H9 (cell line): ENCODE data around the gene FAF1. TPM values are rescaled to one million over a fixed set of nuclear protein-coding genes. Genes with fewer than 3 reads are reported as not detected.

Experiments used
- DNase-seq: peaks from one replicate; pipeline ENCODE4 v3.0.0-alpha.2; 2017
- H2AFZ ChIP-seq: one replicate; pipeline ENCODE4 v1.6.1; 2013; ENCODE audit warnings: mild to moderate bottlenecking, low read length, control low read depth, moderate library complexity
- H2AK5ac ChIP-seq: 2 replicates; pipeline ENCODE4 v1.6.1; 2013; ENCODE audit warnings: low read length, control low read depth, mixed read lengths; ENCODE audit not compliant: insufficient read length
- H2BK120ac ChIP-seq: one replicate; pipeline ENCODE4 v1.6.1; 2013; ENCODE audit warnings: low read depth, mild to moderate bottlenecking, low read length, control low read depth, inconsistent platforms; ENCODE audit not compliant: poor library complexity, severe bottlenecking
- H2BK12ac ChIP-seq: 2 replicates; pipeline ENCODE4 v1.6.1; 2013; ENCODE audit warnings: low read length, control low read depth, mixed read lengths, low read depth; ENCODE audit not compliant: insufficient read length
- H2BK15ac ChIP-seq: 2 replicates; pipeline ENCODE4 v1.6.1; 2013; ENCODE audit warnings: low read depth, low read length, control low read depth
- H2BK20ac ChIP-seq: one replicate; pipeline ENCODE4 v1.6.1; 2013; ENCODE audit warnings: low read depth, mild to moderate bottlenecking, low read length, control low read depth, inconsistent platforms; ENCODE audit not compliant: poor library complexity, severe bottlenecking
- H2BK5ac ChIP-seq: 2 replicates; pipeline ENCODE4 v1.6.1; 2013; ENCODE audit warnings: low read length, control low read depth, mixed read lengths; ENCODE audit not compliant: insufficient read length
- H3K14ac ChIP-seq: 2 replicates; pipeline ENCODE4 v1.6.1; 2013; ENCODE audit warnings: low read length, control low read depth; ENCODE audit not compliant: insufficient read depth
- H3K18ac ChIP-seq: 2 replicates; pipeline ENCODE4 v1.6.1; 2013; ENCODE audit warnings: low read depth, mild to moderate bottlenecking, mixed read lengths, low read length, control low read depth; ENCODE audit not compliant: insufficient read length
- H3K23ac ChIP-seq: 2 replicates; pipeline ENCODE4 v1.6.1; 2013; ENCODE audit warnings: low read length, control low read depth, mixed read lengths, low read depth; ENCODE audit not compliant: insufficient read length
- H3K23me2 ChIP-seq: 2 replicates; pipeline ENCODE4 v1.6.1; 2013; ENCODE audit warnings: low read depth, mild to moderate bottlenecking, mixed read lengths, low read length, control low read depth; ENCODE audit not compliant: insufficient read length, poor library complexity, severe bottlenecking
- H3K27ac ChIP-seq: 2 replicates; pipeline ENCODE4 v1.5.1; 2013; ENCODE audit warnings: low read length, control low read depth, mixed read lengths, low read depth; ENCODE audit not compliant: insufficient read length
- H3K27me3 ChIP-seq: 2 replicates; pipeline ENCODE4 v1.6.1; 2013; ENCODE audit warnings: low read length, control low read depth, inconsistent platforms; ENCODE audit not compliant: insufficient read depth
- H3K4ac ChIP-seq: 2 replicates; pipeline ENCODE4 v1.6.1; 2013; ENCODE audit warnings: low read depth, mild to moderate bottlenecking, control low read depth, inconsistent platforms, low read length, moderate library complexity
- H3K4me1 ChIP-seq: 2 replicates; pipeline ENCODE4 v1.6.1; 2013; ENCODE audit warnings: low read length, control low read depth, inconsistent platforms; ENCODE audit not compliant: insufficient read depth
- H3K4me2 ChIP-seq: 2 replicates; pipeline ENCODE4 v1.6.1; 2013; ENCODE audit warnings: low read length, control low read depth, mixed read lengths; ENCODE audit not compliant: insufficient read length, insufficient read depth
- H3K56ac ChIP-seq: 2 replicates; pipeline ENCODE4 v1.6.1; 2013; ENCODE audit warnings: low read depth, mild to moderate bottlenecking, mixed read lengths, low read length, control low read depth; ENCODE audit not compliant: insufficient read length
- H3K79me1 ChIP-seq: 2 replicates; pipeline ENCODE4 v1.6.1; 2013; ENCODE audit warnings: low read depth, mild to moderate bottlenecking, moderate library complexity, low read length, control low read depth, inconsistent platforms; ENCODE audit not compliant: insufficient read depth, poor library complexity, severe bottlenecking
- H3K79me2 ChIP-seq: 2 replicates; pipeline ENCODE4 v1.6.1; 2013; ENCODE audit warnings: low read length, control low read depth, inconsistent platforms; ENCODE audit not compliant: insufficient read depth
- H3K9ac ChIP-seq: 2 replicates; pipeline ENCODE4 v1.6.1; 2013; ENCODE audit warnings: low read length, control low read depth, mixed read lengths; ENCODE audit not compliant: insufficient read length; ENCODE audit errors: extremely low read depth
- H3K9me3 ChIP-seq: one replicate; pipeline ENCODE4 v1.6.1; 2013; ENCODE audit warnings: low read depth, low read length, inconsistent platforms; ENCODE audit not compliant: control insufficient read depth
- H3T11ph ChIP-seq: one replicate; pipeline ENCODE4 v1.6.1; 2013; ENCODE audit warnings: mild to moderate bottlenecking, low read length, control low read depth, inconsistent platforms
- H4K20me1 ChIP-seq: one replicate; pipeline ENCODE4 v1.6.1; 2013; ENCODE audit not compliant: control insufficient read depth, insufficient read length, insufficient read depth
- H4K5ac ChIP-seq: 2 replicates; pipeline ENCODE4 v1.6.1; 2013; ENCODE audit warnings: low read depth, mild to moderate bottlenecking, mixed read lengths, low read length, control low read depth; ENCODE audit not compliant: insufficient read length
- H4K8ac ChIP-seq: replicated peaks from 2 replicates; pipeline ENCODE4 v1.6.1; 2013; ENCODE audit warnings: low read length, control low read depth, mixed read lengths, low read depth; ENCODE audit not compliant: insufficient read length
- H4K91ac ChIP-seq: 2 replicates; pipeline ENCODE4 v1.6.1; 2013; ENCODE audit warnings: low read depth, mild to moderate bottlenecking, moderate library complexity, mixed read lengths, low read length, control low read depth; ENCODE audit not compliant: insufficient read length
- H3K27ac Mint-ChIP-seq, 3 experiments: 2 replicates in 2 of 3; 3 replicates in 1 of 3; pipeline ENCODE4 v1.8.0; 2020 to 2021; ENCODE audit warnings: mixed read lengths in 3 of 3, mild to moderate bottlenecking in 1 of 3, moderate library complexity in 1 of 3
- H3K27me3 Mint-ChIP-seq: 2 replicates; pipeline ENCODE4 v1.8.0; 2021; ENCODE audit warnings: low read depth, mild to moderate bottlenecking, moderate library complexity, mixed read lengths
- H3K36me3 Mint-ChIP-seq, 3 experiments: 2 replicates in 2 of 3; 3 replicates in 1 of 3; pipeline ENCODE4 v1.8.0; 2020 to 2021; ENCODE audit warnings: low read depth in 3 of 3, mixed read lengths in 3 of 3; ENCODE audit not compliant: insufficient read depth in 1 of 3
- H3K4me1 Mint-ChIP-seq, 2 experiments: 2 replicates each; pipeline ENCODE4 v1.8.0; 2020; ENCODE audit warnings: mixed read lengths in 2 of 2
- H3K4me3 Mint-ChIP-seq, 2 experiments: 2 replicates in 1 of 2; 3 replicates in 1 of 2; pipeline ENCODE4 v1.8.0; 2020 to 2021; ENCODE audit warnings: mild to moderate bottlenecking in 2 of 2, mixed read lengths in 2 of 2, moderate library complexity in 1 of 2
- H3K9me3 Mint-ChIP-seq, 2 experiments: 2 replicates in 1 of 2; 3 replicates in 1 of 2; pipeline ENCODE4 v1.8.0; 2020; ENCODE audit warnings: mild to moderate bottlenecking in 2 of 2, mixed read lengths in 2 of 2, moderate library complexity in 1 of 2
- WGBS: extraction: QIAGEN DNeasy Blood & Tissue Kit; methylation state at CpG from one replicate; pipeline ENCODE4 v1.1.7; 2013; ENCODE audit warnings: missing lambda C conversion rate, low lambda C conversion rate, mixed read lengths; ENCODE audit not compliant: insufficient read length; ENCODE audit errors: extremely low coverage; 5-methylcytosine and 5-hydroxymethylcytosine counted together
- total RNA-seq: library from RNA; stranded (reverse); gene quantifications from 2 replicates; pipeline ENCODE4 v1.2.1, GENCODE V29; 2021
- TF ChIP-seq, protein P1 (sequence below): fragments of 200-600 bp; sonication (generic); conservative IDR thresholded peaks from 3 replicates; pipeline ENCODE4 v1.8.0; 2021; ENCODE audit warnings: antibody characterized with exemption, mild to moderate bottlenecking

FAF1 gene
- total RNA-seq, 1 experiment from 2014 or later, result 60.8 TPM

DNA sequence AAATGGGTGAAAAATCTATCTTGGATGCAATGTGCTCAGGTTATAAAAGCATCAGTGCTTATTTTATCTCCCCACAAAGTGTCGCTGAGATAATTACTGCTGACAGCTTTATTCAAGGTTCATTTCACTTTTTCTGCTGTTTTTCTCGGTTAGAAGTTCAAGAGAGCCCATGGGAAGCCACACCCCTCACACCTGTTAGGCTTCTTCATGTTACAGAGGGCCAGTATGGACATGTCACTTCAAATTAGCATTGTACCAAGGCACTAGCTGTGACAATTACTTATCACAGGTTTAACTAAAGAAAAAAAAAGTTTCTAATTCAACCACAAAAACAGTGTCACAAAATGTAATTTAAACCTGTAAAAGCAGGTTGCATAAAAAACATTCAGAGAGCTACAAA is 349.5 kb downstream of the FAF1 start:
- Histone ChIP-seq H2BK120ac (no peak overlapping the region), H3K23ac (no peak overlapping the region), H3K27me3 (no peaks in the 10 kb centered on the region), H4K91ac (no peak overlapping the region), H2BK12ac (no peak overlapping the region), H4K5ac (no peak overlapping the region), H4K20me1 (no peaks in the 10 kb centered on the region), H2BK5ac (no peak overlapping the region), H3K79me2 (no peaks in the 10 kb centered on the region), H3K4me1 (peaks cover 6% of the 10 kb centered on the region; the same call in 1 of the 2 replicates), H3K27ac (no peak overlapping the region), H3K56ac (no peak overlapping the region), H3T11ph (no peak overlapping the region), H3K4ac (no peak overlapping the region), H2AK5ac (no peak overlapping the region), H3K9ac (no peak overlapping the region), H2AFZ (no peak overlapping the region), H3K9me3 (no peaks in the 10 kb centered on the region), H3K4me2 (no peak overlapping the region), H3K79me1 (no peaks in the 10 kb centered on the region), H2BK20ac (no peak overlapping the region), H3K18ac (no peak overlapping the region), H2BK15ac (no peak overlapping the region), H4K8ac (no peak overlapping the region), H3K23me2 (no peaks in the 10 kb centered on the region), H3K14ac (no peak overlapping the region)
- Mint-ChIP-seq H3K27me3 (no peaks in the 10 kb centered on the region), H3K27ac (no peak overlapping the region), H3K36me3 (no peaks in the 10 kb centered on the region; a peak in 1 of 7 replicates), H3K4me1 (peaks cover 10 to 11% of the 10 kb centered on the region in 2 experiments), H3K9me3 (no peaks in the 10 kb centered on the region), H3K4me3 (no peak overlapping the region)
- DNase-seq, result no peak
- TF ChIP-seq, protein P1, sequence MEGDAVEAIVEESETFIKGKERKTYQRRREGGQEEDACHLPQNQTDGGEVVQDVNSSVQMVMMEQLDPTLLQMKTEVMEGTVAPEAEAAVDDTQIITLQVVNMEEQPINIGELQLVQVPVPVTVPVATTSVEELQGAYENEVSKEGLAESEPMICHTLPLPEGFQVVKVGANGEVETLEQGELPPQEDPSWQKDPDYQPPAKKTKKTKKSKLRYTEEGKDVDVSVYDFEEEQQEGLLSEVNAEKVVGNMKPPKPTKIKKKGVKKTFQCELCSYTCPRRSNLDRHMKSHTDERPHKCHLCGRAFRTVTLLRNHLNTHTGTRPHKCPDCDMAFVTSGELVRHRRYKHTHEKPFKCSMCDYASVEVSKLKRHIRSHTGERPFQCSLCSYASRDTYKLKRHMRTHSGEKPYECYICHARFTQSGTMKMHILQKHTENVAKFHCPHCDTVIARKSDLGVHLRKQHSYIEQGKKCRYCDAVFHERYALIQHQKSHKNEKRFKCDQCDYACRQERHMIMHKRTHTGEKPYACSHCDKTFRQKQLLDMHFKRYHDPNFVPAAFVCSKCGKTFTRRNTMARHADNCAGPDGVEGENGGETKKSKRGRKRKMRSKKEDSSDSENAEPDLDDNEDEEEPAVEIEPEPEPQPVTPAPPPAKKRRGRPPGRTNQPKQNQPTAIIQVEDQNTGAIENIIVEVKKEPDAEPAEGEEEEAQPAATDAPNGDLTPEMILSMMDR, result no peak
- no CpG with 5 or more reads among the region's 2 CpGs for WGBS
